Measurements from ENCODE around the gene NEIL1. TPM values are rescaled to one million over a fixed set of nuclear protein-coding genes. Genes with fewer than 3 reads are reported as not detected.
"Not testable (repeated sequence)": the region's sequence is repeated elsewhere in the genome, so short reads cannot be mapped to it uniquely, and the experiment has no call there.

The NEIL1 gene
- total RNA-seq, 1 experiment from 2014 or later = 24.8 TPM

GRCh38 chr15:75307778-75308390 lies 39.0 kb upstream of the NEIL1 start:
- ATAC-seq (peak; percentile 100), DNase-seq (ENCODE audit: low spot score) (peak; percentile 90)
- peak; percentile 65 for TF ChIP-seq CTCF (IDR thresholded peaks at IDR 0.05)
- TF ChIP-seq E2F5 (CRISPR knock-in tag; IDR thresholded peaks at IDR 0.05) = no peak
- CTCF ChIA-PET = interaction anchor here (0.7 to 2.8 kb wide), 31 partner anchors 10 to 537 kb away, joined by 3 to 25 read pairs (median 6); partner anchors contain the start of genes C15orf39, MAN2C1, PPCDC and RPP25
- Mint-ChIP-seq H3K4me3 (no peak overlapping the region), H3K27me3 (ENCODE audit: low read depth) (peaks cover 20% of the 10 kb centered on the region), H3K27ac (no peak overlapping the region), H3K9me3 (no peaks in the 10 kb centered on the region), H3K4me1 (0 out of 2 replicates have a peak, but pooled peaks cover 4% of the 10 kb centered on the region), H3K36me3 (no peaks in the 10 kb centered on the region)
- POLR2A ChIA-PET = interaction anchor here (2.0 kb wide), 1 partner anchor 92 kb away, joined by 6 read pairs; no protein-coding TSS in a partner anchor

GRCh38 chr15:75309711-75310110 lies 37.1 kb upstream of the NEIL1 start:
- Mint-ChIP-seq H3K27ac (no peak overlapping the region), H3K4me3 (no peak overlapping the region), H3K9me3 (no peaks in the 10 kb centered on the region), H3K4me1 (0 out of 2 replicates have a peak, but pooled peaks cover 4% of the 10 kb centered on the region), H3K27me3 (ENCODE audit: low read depth) (peaks cover 29% of the 10 kb centered on the region), H3K36me3 (no peaks in the 10 kb centered on the region)
- ChIA-PET POLR2A (no interaction called here), CTCF (interaction anchor here (0.8 kb wide), 2 partner anchors 279 to 280 kb away, joined by 3 to 5 read pairs; no protein-coding TSS in a partner anchor)
- ATAC-seq (no peak), DNase-seq (ENCODE audit: low spot score) (no peak)
- no peak for TF ChIP-seq ELF4 (CRISPR knock-in tag; IDR thresholded peaks at IDR 0.05; ENCODE audit: low read depth)
- TF ChIP-seq GABPB1 (CRISPR knock-in tag; IDR thresholded peaks at IDR 0.05) = 0 out of 2 replicates have a peak, but pooled peaks have one; percentile 14
- no peak for TF ChIP-seq GRHL2 (CRISPR knock-in tag; IDR thresholded peaks at IDR 0.05; ENCODE audit: insufficient replicate concordance, severe bottlenecking)

GRCh38 chr15:75312548-75312947 lies 34.3 kb upstream of the NEIL1 start:
- POLR2A ChIA-PET; H3K4me1 Mint-ChIP-seq; H3K27ac Mint-ChIP-seq; DNase-seq (ENCODE audit: low spot score); ATAC-seq; H3K9me3 Mint-ChIP-seq; CTCF ChIA-PET; H3K36me3 Mint-ChIP-seq; H3K4me3 Mint-ChIP-seq: not testable (repeated sequence)
- peaks cover 26% of the 10 kb centered on the region for H3K27me3 Mint-ChIP-seq (ENCODE audit: low read depth)

- H3K27ac Mint-ChIP-seq = no peak overlapping the region
- CTCF ChIA-PET = no interaction called here
- 0 out of 2 replicates have a peak, but pooled peaks cover 2% of the 10 kb centered on the region for H3K4me1 Mint-ChIP-seq
- no peak for DNase-seq (ENCODE audit: low spot score)
- ATAC-seq = no peak
- peaks cover 24% of the 10 kb centered on the region for H3K27me3 Mint-ChIP-seq (ENCODE audit: low read depth)
- no peak overlapping the region for H3K4me3 Mint-ChIP-seq
- no peaks in the 10 kb centered on the region for H3K9me3 Mint-ChIP-seq
- POLR2A ChIA-PET = no interaction called here
- H3K36me3 Mint-ChIP-seq = no peaks in the 10 kb centered on the region
- TF ChIP-seq ZBTB21 (CRISPR knock-in tag; IDR thresholded peaks at IDR 0.05; ENCODE audit: borderline replicate concordance) = no peak
- TF ChIP-seq TEAD1 (CRISPR knock-in tag; IDR thresholded peaks at IDR 0.05) = no peak
- no peak for TF ChIP-seq ZNF512 (CRISPR knock-in tag; IDR thresholded peaks at IDR 0.05; ENCODE audit: borderline replicate concordance)
- no peak for TF ChIP-seq SMAD3 (CRISPR knock-in tag; IDR thresholded peaks at IDR 0.05; ENCODE audit: borderline replicate concordance)
- TF ChIP-seq AFF4 (CRISPR knock-in tag; IDR thresholded peaks at IDR 0.05; ENCODE audit: borderline replicate concordance) = no peak
- TF ChIP-seq HMGA2 (CRISPR knock-in tag; IDR thresholded peaks at IDR 0.05) = no peak
- TF ChIP-seq ELF4 (CRISPR knock-in tag; IDR thresholded peaks at IDR 0.05; ENCODE audit: low read depth) = no peak
- no peak for TF ChIP-seq NR3C1 (CRISPR knock-in tag; conservative IDR thresholded peaks at IDR 0.05; ENCODE audit: low read depth)
- no peak for TF ChIP-seq CDX4 (CRISPR knock-in tag; IDR thresholded peaks at IDR 0.05; ENCODE audit: borderline replicate concordance)
- no peak for TF ChIP-seq JAZF1 (CRISPR knock-in tag; IDR thresholded peaks at IDR 0.05)
- no peak for TF ChIP-seq IRF2 (CRISPR knock-in tag; IDR thresholded peaks at IDR 0.05; ENCODE audit: borderline replicate concordance, low read depth)
- no peak for TF ChIP-seq USF2 (CRISPR knock-in tag; IDR thresholded peaks at IDR 0.05)
Observed at GRCh38 chr15:75313116-75313845, 33.6 kb upstream of the NEIL1 start.
